Ishikawa (cell line): ENCODE measurements around the gene ANKRD16.

ENCODE experiments used
- CEBPB ChIP-seq: IDR thresholded peaks from 2 replicates; pipeline ENCODE4 v1.6.1; 2012
- CREB1 ChIP-seq: IDR thresholded peaks from 2 replicates; pipeline ENCODE4 v1.6.1; 2012; ENCODE audit warnings: low read depth
- EGR1 ChIP-seq: IDR thresholded peaks from 2 replicates; pipeline ENCODE4 v1.6.1; 2012
- EP300 ChIP-seq: IDR thresholded peaks from 2 replicates; pipeline ENCODE4 v1.6.1; 2012; ENCODE audit warnings: borderline replicate concordance
- FOXM1 ChIP-seq: IDR thresholded peaks from 2 replicates; pipeline ENCODE4 v1.6.1; 2012; ENCODE audit warnings: low read depth, borderline replicate concordance
- MAX ChIP-seq: IDR thresholded peaks from 2 replicates; pipeline ENCODE4 v1.6.1; 2012
- NFIC ChIP-seq: IDR thresholded peaks from 2 replicates; pipeline ENCODE4 v1.6.1; 2012
- RAD21 ChIP-seq: IDR thresholded peaks from 2 replicates; pipeline ENCODE4 v1.6.1; 2012; ENCODE audit warnings: low read depth
- REST ChIP-seq: IDR thresholded peaks from 2 replicates; pipeline ENCODE4 v1.6.1; 2012; ENCODE audit warnings: low read depth, mild to moderate bottlenecking
- TAF1 ChIP-seq: IDR thresholded peaks from 2 replicates; pipeline ENCODE4 v1.6.1; 2012; ENCODE audit warnings: low read depth, mild to moderate bottlenecking
- TCF12 ChIP-seq: IDR thresholded peaks from 2 replicates; pipeline ENCODE4 v1.6.1; 2012; ENCODE audit warnings: low read depth
- TEAD4 ChIP-seq: IDR thresholded peaks from 2 replicates; pipeline ENCODE4 v1.6.1; 2012
- USF1 ChIP-seq: IDR thresholded peaks from 2 replicates; pipeline ENCODE4 v1.6.1; 2012
- YY1 ChIP-seq: IDR thresholded peaks from 2 replicates; pipeline ENCODE4 v1.6.1; 2012; ENCODE audit warnings: low read depth
- ZBTB7A ChIP-seq: IDR thresholded peaks from 2 replicates; pipeline ENCODE4 v1.6.1; 2012; ENCODE audit warnings: low read depth

ANKRD16 gene

GRCh38 chr10:5813091-5813340 is 76.7 kb downstream of the ANKRD16 start:
- peak; percentile 78; the same call in 1 of the 2 replicates for TF ChIP-seq ZBTB7A
- no peak for TF ChIP-seq CEBPB

GRCh38 chr10:5812283-5813090 is 77.2 kb downstream of the ANKRD16 start:
- TF ChIP-seq TAF1 (no peak), EP300 (no peak), EGR1 (no peak), NFIC (no peak), RAD21 (no peak), MAX (no peak), ZBTB7A (no peak), CREB1 (no peak), FOXM1 (no peak), TEAD4 (no peak), YY1 (no peak), REST (no peak), TCF12 (no peak), USF1 (no peak), CEBPB (no peak)
